Mammary epithelial cell (primary cell): ENCODE results near the gene TSPEAR.

Experiments
- EZH2 ChIP-seq: IDR thresholded peaks from 2 replicates; pipeline ENCODE4 v1.6.1; 2012; ENCODE audit warnings: low read length, inconsistent platforms, borderline replicate concordance
- TF ChIP-seq, protein P1 (sequence below), 2 donors: IDR thresholded peaks in 1 of 2; conservative IDR thresholded peaks in 1 of 2; 2 replicates each; pipeline ENCODE4 v1.5.1; 2011 to 2012; ENCODE audit warnings: inconsistent platforms in 2 of 2, low read length in 2 of 2, mild to moderate bottlenecking in 2 of 2, control low read depth in 1 of 2, low read depth in 1 of 2; ENCODE audit not compliant: insufficient read depth in 1 of 2; ENCODE audit errors: extremely low read depth in 1 of 2

DNA sequence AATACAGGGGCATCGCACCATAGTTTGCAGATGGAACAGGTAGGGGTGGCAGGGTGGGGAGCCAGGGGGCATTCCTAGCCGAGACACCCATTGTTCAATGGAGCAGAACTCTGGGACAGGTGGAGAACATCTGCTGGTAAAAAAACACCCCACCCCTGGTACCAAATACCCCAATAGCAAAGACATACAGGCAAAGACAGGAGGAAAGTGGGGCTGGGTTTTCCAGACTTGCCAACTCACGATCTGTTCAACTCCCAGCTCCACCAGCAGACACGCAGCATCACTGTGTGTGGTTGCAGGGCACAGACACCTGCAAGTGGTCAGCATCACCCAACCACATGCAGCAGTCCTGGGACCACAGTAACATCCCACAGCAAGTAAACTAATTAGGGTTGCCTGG is 99.8 kb downstream of the TSPEAR start:
- no peak for TF ChIP-seq EZH2
- TF ChIP-seq, protein P1, sequence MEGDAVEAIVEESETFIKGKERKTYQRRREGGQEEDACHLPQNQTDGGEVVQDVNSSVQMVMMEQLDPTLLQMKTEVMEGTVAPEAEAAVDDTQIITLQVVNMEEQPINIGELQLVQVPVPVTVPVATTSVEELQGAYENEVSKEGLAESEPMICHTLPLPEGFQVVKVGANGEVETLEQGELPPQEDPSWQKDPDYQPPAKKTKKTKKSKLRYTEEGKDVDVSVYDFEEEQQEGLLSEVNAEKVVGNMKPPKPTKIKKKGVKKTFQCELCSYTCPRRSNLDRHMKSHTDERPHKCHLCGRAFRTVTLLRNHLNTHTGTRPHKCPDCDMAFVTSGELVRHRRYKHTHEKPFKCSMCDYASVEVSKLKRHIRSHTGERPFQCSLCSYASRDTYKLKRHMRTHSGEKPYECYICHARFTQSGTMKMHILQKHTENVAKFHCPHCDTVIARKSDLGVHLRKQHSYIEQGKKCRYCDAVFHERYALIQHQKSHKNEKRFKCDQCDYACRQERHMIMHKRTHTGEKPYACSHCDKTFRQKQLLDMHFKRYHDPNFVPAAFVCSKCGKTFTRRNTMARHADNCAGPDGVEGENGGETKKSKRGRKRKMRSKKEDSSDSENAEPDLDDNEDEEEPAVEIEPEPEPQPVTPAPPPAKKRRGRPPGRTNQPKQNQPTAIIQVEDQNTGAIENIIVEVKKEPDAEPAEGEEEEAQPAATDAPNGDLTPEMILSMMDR (conservative IDR thresholded peaks at IDR 0.05 in 1 of 2, IDR thresholded peaks at IDR 0.05 in 1 of 2; ENCODE audit: extremely low read depth in 1 of 2, insufficient read depth in 1 of 2, low read depth in 1 of 2, low read length in 2 of 2), result no peak
